Hindlimb muscle (tissue), 1 donor: Measurements from ENCODE around the gene FBXO39. TPM values are rescaled to one million over a fixed set of nuclear protein-coding genes. Genes with fewer than 3 reads are reported as not detected.
"Not testable (repeated sequence)": the region's sequence is repeated elsewhere in the genome, so short reads cannot be mapped to it uniquely, and the experiment has no call there.

ENCODE experiments used
- DNase-seq: peaks from one replicate; pipeline ENCODE4 v3.0.0-alpha.2; 2013
- polyA plus RNA-seq: library from polyadenylated mRNA; unstranded; fragments of 120-200 nt; gene quantifications from one replicate; pipeline ENCODE4 v1.2.1, GENCODE V29; 2013; ENCODE audit not compliant: insufficient read length

FBXO39 gene
- polyA plus RNA-seq, result not detected

DNA sequence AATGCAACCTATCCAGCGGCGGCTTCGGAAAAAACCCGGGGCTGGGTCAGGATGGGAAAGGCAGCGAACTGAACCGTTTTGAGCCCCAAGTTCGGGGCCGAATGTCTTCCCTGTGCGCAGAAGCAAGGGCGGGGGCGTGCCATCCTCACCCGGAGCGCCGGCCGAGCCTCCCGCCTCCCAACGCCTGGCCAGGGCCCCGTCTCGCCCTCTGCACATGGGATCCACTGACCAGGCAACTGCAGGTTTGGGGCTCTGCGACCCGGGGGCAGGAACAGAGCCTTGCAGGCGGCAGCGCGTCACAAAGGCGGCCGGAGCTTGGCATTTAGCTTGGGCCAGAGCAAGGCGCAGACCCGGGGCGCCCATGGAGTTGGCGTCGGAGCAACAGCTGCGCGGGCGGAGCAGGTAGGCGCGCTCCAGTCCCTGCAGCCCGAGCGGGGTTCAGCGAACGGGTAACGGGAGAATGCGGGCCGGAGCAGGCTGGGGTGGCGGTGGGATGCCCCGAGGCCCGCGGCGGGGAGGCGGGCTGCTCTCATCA lies at the start of gene FBXO39:
Gene FBXO39 (plus strand): TSS at position 345 of the 535 bp plus-strand sequence. CDS start 3,654 bp downstream, outside the sequence.
- no peak for DNase-seq

DNA sequence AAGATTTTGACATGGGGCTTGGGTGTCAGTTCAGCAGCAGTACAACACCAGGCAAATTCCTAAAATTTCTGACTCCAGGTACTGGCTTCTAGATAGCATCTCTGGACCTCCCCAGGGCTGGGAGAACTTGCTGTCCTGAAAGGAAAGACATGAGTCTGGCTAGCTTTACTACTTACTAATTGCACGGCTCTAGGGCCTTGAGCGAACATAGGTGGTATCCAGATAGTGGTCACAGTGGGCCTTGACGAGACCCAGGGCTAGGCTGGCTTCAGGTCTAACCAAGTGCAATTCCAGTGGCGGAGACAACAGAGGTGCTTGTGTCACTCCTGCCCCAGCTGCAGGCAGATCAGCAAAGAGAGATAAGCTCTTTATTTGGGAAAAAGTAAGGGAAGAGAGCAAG lies 46.5 kb upstream of the FBXO39 start:
- no peak for DNase-seq

DNA sequence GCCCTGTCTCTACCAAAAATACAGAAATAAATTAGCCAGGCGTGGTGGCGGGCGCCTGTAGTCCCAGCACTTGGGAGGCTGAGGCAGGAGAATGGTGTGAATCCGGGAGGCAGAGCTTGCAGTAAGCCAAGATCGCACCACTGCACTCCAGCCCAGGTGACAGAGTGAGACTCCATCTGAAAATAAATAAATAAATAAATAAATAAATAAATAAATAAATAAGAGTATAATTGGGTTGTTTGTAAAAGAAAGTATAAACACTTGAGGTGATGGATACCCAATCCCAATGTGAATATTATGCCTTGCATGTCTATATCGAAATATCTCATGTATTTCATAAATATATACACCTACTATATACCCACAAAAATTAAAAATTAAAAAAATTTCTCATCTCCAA lies 29.4 kb upstream of the FBXO39 start:
- DNase-seq, result not testable (repeated sequence)

DNA sequence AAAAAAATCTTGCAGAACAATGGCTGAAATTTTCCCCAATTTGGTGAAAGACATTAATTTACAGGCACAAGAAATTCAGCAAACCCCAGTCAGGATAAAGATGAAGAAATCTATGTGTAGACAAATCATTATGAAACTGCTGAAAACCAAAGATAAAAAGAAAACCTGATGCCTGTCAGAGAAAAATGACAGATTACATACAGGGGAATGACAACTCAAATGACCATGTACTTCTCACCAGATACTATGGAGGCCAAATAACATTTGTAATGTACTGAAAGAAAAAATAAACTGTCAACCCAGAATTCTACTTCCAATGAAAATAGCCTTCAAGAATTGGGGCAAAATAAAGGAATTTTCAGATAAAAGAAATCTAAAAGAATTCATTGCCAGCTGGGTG lies 27.4 kb upstream of the FBXO39 start:
- DNase-seq, result no peak

DNA sequence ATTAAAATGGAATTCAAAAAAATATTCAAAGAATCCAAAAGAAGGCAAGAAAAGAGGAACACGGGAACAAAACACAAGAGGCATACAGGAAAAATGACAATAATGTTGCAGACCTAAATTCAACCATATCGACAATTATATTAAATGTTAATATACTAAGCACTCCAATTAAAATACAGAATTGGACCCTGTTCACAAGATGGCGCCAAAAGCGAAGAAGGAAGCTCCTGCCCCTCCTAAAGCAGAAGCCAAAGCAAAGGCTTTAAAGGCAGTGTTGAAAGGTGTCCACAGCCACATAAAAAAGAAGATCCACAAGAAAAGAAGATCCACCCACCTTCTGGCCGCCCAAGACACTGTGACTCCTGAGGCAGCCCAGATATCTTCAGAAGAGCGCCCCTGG lies 26.5 kb upstream of the FBXO39 start:
- no peak for DNase-seq

DNA sequence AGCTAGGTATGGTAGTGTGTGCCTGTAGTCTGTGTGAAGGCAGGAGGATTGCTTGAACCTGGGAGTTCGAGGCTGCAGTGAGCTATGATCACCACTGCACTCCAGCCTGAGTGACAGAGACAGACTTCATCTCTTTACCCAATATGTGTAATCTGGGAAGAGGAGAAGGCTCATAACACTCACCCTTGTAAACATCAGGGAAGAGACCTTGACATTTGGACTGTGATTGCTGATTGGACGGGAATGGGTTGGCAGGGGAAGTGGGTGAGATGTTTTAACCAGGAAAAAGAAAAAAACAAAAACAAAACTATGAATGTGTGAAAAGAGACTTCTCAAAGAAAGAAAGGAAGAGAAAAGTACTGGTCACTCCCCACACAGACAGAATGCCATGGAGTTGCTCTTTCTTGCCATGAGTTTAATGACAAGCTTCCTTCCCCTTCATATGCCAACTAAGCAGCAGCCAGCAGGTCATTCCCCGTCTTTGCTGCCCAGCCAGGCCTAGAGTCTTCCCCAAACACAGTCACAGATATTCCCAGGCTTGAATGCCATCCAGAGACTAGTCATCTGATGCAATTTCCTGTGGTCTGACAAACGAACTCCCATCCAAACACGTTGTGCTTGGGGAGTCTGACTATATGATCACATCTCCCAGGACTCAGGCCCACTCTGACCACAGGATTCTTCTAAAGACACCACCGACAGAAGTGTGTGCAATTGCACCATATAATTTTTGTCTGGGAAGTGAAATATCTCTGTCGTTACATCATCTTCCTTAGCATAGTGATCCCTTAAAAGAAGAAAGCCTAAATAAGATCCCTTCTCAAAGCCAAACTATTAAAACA lies 23.7 kb upstream of the FBXO39 start:
- DNase-seq, result peak; percentile 28

DNA sequence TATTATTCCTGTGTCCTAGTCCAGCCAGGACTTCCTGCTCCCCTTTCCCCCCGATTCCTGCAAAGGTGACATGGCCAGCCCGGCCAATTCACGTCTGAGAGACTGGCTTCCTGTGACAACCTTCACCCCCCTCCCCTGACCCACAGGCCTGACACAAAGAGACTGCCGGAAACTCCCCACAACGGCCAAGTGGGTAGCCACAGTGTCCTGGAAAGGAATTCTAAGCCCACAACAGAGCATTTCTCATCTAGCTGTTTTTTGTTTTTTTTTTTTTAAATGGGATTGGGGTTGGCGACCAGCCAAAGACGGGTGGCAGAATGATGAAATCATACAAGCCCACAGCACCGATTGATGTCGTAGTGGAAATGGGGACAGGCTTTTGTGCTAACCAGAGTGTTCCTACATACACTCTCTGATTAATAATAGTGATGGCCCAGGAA lies 23.0 kb upstream of the FBXO39 start:
- no peak for DNase-seq

DNA sequence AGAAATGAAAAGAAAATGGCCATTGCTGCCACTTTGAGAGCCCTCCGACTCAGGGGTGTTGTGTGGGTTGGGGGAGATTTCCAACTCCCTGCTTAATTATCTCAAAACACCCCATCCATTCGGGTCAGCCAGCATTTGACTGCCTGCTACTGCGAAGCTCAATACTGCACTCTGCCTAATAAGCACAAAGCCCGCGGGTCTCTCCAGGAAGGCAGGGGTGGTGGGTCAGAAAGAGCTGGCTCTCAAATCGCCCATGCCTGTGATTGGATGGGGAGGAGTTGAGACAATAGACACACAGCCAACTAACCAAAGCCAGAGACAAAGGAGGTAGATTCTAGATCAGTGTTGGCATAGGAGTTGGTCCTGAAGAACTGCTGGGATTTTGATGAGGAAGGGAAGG lies 22.5 kb upstream of the FBXO39 start:
- DNase-seq, result no peak

DNA sequence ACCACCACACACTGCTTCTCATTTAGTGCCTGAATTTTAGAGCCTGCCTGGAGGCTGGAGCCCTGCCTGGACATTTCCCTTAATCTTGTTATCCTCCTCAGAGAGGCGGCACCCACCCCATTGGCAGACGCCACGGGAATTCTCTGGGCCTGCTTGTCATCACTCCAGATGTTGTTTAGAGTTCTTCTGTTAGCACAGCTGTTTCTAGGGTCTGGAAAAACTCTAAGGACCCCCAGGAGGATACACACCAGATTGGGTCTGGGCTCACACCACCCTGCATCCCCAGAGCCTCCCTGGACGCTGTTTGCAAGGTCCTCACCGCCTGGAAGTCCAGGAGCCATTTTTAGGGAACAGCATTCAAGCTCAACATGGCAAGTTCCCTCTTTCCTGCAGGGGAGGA lies 20.7 kb upstream of the FBXO39 start:
- no peak for DNase-seq

DNA sequence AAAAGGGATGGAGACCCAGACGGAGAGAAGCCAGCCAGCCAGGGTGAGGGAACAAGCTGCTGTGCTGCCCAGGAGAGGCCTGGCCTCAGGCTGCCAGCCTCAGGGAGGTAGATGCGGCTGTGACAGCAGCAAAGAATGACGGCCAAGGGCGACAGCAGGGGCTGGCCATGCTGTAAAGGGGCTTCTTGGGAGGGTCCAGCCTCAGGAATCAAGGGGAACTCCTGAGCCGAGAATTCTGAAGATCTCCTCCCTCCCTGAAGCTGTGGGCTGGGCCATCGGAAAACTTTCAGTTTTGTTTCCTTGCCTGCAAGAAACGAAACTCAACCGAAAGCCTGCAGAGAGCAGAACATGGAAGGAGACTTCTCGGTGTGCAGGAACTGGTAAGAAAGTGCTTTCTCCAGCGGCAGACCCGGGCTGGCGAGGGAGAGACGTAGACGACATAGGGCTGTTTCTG lies 20.3 kb upstream of the FBXO39 start, which contains the start of gene XAF1:
Gene XAF1 (plus strand): TSS at position 316 of the 454 bp plus-strand sequence. CDS start 33 bp downstream, at position 349.
- peak; percentile 59 for DNase-seq

DNA sequence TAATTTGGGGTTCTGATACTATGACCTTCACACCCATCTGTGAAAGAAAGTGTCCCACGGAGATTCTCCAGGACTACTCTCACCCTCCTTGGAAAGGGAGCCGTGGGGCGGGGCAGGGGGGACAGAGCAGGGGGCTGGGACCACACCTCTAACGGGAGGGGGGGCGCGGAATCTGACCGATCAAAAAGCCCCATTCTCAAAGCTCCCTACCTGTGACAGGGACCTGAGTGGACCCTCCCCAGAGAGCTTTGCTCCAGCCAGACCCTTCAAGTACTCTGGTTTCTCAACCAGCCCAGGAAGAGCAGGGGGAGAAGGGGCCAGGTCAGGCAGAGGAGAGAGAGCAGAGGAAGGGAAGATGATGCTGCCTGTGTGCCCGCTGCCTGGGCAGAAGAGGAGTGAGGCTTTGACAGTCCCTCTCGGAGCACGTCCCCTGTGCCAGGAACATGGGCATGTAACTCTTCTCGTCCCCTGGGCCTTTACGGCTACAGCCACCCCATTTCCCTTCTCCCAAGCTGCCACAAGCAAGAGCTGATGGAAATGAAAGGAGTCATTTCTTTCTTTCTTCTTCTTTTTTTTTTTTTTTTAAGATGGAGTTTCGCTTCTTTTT lies 19.5 kb upstream of the FBXO39 start:
- no peak for DNase-seq

DNA sequence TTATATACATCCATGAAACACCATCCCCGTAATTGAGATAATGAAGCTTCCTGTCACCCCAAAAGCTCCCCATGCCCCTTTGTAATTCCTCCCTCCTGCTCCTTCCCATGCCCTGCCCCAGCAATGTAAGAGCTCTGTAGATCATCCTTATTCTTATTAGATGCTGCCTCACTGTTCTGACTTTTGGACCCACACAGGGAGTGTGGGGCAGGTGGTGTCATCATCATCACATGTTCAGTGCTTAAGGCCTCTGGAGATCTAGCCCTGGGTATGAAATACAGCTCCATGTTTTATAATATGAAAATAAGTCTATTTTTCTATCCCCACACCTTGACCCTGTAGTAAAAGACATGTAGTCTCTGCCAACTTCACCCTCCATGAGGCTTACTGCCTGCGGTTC lies 18.3 kb upstream of the FBXO39 start:
- no peak for DNase-seq

DNA sequence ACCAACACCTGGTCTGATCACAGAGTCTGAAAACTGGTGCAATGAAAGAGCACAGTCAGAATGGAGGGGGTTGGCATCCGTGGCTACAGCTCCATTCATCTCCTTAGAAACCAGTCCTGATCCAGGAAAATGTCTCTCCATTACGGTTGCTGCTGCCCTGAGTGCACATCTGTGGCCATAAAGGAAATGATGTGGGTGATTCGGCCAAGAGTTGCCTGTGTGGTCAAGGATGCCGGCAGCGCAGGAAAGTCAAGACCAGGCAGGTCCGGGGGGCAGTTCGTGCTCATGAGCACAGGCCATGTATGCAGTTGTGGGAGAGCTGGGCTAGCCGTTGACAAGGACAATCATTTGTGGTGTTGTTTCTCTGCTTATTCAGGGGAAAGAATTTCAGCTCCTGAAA lies 14.2 kb upstream of the FBXO39 start:
- no peak for DNase-seq

DNA sequence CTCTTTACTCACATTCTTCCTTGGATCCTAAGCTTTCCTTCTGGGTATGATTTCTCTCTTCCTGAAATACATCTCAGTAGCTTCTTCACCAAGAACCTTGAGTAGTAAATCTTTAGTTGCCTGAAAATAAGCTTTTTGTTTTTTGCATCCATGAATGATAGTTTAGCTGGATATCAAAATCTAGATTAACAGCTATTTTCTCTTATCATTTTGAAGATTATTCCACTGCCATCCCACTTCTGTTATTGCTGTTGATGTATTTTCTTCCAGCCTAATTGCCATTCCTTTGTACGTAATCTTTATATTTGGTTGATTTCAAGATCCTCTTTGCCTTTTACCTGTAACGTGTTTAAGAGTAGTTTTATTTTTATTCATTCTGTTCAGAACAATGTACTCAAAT lies 7.6 kb upstream of the FBXO39 start:
- no peak for DNase-seq

DNA sequence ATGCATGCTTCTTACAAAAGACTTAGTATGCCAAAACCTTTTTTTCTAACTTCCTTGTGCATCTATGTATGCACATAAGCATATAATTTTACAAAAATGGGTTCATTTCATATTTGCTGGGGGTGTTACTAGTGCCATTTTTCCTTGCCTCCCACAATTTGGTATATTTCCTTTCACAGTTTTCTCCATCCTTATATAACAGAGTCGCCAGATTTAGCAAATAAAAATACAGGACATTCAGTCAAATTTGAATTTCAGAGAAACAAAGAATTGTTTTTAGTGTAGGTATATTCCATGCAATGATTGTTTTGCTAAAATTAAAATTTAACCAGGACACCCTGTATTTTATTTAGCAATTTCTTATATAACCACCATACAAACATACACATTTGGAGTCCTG lies 4.0 kb upstream of the FBXO39 start:
- no peak for DNase-seq

DNA sequence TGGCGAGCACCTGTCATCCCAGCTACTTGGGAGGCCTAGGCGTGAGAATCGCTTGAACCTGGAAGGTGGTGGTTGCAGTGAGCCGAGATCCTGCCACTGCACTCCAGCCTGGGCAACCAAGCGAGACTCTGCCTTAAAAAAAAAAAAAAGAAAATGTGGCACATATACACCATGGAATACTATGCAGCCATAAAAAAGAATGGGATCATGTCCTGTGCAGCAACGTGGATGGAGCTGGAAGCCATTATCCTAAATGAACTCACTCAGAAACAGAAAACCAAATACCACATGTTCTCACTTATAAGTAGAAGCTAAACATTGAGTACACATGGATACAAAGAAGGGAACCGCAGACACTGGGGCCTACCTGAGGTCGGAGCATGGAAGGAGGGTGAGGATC lies 1.1 kb upstream of the FBXO39 start:
- DNase-seq, result not testable (repeated sequence)

DNA sequence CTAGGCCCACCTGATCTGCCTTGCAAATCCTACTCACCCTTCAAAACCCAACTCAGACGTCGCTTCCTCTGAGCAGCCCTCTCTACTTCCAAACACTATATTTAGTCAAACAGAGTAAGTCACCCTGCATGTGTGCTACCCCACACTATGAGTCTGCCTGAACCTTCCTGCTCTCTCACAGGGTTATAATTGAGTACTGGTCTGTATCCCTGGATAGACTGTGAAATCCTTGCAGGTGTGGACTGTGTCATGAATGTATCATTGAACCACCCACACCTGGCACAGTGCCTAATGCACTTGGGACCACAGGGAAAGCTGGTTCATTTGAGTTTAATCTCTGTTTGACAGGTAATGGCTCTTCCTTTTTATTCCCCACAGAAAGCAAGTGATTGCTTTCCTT lies 3.4 kb downstream of the FBXO39 start:
- no peak for DNase-seq

DNA sequence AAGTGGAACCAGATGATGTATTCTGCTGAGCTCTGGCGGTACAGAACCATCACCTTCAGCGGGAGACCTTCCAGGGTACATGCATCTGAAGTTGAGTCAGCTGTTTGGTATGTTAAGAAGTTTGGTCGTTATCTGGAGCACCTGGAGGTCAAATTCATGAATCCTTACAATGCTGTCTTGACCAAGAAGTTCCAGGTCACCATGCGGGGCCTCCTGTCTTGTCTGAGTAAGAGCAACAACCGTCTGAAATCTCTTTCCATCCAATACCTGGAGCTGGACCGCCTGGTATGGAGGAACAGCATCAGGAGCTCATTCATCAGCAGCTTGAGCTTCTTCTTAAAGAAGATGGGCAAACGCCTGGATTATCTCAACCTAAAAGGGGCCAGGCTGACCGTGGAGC lies 4.0 kb downstream of the FBXO39 start:
- DNase-seq, result no peak

DNA sequence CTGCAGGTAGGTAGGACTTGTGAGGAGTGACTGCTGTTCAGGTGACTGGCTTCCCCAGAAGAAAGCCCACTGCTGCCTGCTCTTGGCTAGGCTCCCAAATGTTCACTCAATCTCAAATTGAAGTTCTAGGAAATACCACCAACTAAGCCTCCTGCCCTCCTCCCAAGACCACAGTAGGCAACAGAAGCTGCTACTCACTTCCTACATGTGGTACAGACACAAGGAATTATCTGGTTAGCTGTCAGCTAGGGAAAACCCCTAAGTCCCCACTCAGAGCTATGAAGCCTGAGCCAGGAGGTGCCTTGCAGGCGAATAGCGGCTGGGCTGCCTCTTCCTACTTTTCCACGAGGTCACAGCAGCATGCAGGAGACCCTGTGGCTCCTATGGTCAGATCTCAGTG lies 4.9 kb downstream of the FBXO39 start:
- DNase-seq, result no peak

DNA sequence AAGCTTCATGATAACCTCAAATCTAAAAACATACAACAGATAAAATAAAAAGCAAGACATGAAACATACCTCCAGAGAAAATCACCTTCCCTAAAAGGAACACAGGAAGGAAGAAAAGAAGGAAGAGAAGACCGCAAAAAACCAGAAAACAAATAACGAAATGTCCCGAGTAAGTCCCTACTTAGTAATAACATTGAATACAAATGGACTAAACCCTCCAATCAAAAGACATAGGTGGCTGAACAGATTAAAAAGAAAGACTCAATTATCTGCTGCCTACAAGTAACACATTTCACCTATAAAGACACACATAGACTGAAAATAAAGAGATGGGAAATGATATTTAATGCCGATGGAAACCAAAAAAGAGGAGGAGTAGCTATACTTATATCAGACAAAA lies 6.2 kb downstream of the FBXO39 start:
- no peak for DNase-seq

DNA sequence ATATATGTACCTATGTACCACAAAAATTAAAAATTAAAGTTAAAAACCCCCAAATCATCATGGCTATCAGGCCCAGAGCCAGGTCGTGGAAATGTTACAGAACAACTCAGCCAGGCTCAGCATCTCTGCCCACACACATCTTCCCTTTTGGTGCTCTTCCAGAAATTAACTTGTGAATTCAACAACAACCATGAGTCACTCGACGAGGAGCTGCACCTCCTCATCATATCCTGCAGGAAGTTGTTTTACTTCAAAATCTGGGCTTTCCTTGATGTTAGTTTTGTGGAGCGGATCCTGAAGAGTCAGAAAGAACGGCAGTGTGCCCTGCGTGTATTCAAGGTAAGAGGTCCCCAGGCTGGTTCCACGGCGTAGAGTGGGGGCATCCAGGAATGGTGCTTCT lies 10.6 kb downstream of the FBXO39 start:
- DNase-seq, result no peak

DNA sequence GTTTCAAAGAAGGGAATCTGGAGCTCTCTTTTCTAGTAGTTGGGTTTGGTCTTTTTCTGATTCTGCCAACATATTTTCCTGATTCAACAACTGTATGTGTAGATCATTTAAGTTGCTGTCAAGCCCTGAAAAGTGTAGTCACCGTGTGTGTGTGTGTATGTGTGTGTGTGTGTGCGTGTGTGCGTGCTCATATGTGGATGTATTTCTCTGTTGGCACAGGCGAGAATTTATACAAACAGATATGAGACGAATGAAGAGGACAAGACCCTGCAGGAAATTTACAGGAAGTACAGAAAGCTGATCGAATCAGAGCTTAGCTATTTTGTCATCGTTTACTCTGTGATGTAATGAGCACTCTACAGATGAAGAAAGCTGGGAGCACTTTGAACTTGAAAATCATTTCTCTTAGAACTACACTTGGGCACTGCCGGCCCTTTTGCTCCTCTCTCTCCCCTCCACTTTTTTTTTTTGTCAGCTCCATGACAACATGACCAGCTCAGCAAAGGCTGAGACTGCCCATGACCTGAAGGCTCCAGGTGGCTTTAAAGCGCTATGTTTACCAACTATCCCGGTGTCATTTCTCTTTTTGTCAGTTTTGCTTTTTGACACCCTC lies 11.2 kb downstream of the FBXO39 start:
- no peak for DNase-seq

DNA sequence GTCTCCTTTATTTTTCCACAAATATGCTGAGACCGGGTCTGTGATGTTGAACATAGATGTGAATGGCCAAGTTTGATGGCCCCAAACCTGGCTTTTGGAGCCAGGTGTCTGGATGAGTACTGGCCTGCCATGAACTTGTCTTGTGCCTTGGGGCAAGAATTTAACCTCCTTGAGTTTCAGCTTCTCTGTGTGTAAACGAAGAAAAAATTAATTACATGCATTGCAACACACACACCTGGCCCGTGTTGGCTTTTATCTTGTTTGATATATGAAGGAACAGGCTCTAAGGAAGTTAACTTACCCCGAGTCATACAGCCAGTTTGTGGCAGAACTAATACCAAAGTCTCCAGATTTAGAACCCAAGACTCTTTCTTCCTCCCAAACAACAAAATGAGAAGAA lies 13.1 kb downstream of the FBXO39 start:
- no peak for DNase-seq
